H1 (cell line): ENCODE measurements around the gene HES7. TPM values are rescaled to one million over a fixed set of nuclear protein-coding genes. Genes with fewer than 3 reads are reported as not detected.

Experiments used
- CTCF ChIA-PET: fragments of 300-600 bp; sonication (Branson Sonifier 250); formaldehyde crosslinking; loops from one replicate; lab custom pipeline; 2021; ENCODE audit not compliant: partially characterized antibody; lab: Charles Lee
- POLR2A ChIA-PET: fragments of 300-600 bp; sonication (Branson Sonifier 250); formaldehyde crosslinking; loops from one replicate; lab custom pipeline; 2021; ENCODE audit warnings: inconsistent platforms; ENCODE audit not compliant: partially characterized antibody; lab: Charles Lee
- DNase-seq, 2 experiments: peaks; one replicate each; pipeline versions ENCODE4 v3.0.0 to v3.0.0-alpha.2; 2010 to 2022; ENCODE audit warnings: low spot score in 2 of 2, low read depth in 1 of 2, mixed read lengths in 1 of 2
- FAIRE-seq: peaks from 2 replicates; lab custom pipeline; 2011; peaks lifted over from hg19 to GRCh38; lab: Jason Lieb, UNC
- H2AFZ ChIP-seq: 2 replicates; pipeline ENCODE4 v1.8.1; 2012; ENCODE audit warnings: low read length, inconsistent platforms
- H2AK5ac ChIP-seq: 2 replicates; pipeline ENCODE4 v1.6.1; 2013; ENCODE audit warnings: low read depth, low read length
- H2BK120ac ChIP-seq: replicated peaks from 2 replicates; pipeline ENCODE3; 2013; ENCODE audit warnings: low read depth, low read length, inconsistent platforms
- H2BK12ac ChIP-seq: 2 replicates; pipeline ENCODE4 v1.6.1; 2013; ENCODE audit warnings: low read depth, low read length
- H2BK15ac ChIP-seq: 2 replicates; pipeline ENCODE4 v1.6.1; 2013; ENCODE audit warnings: low read length
- H2BK20ac ChIP-seq: 2 replicates; pipeline ENCODE4 v1.6.1; 2013; ENCODE audit warnings: low read length
- H2BK5ac ChIP-seq: 2 replicates; pipeline ENCODE4 v1.6.1; 2013; ENCODE audit warnings: low read depth, low read length
- H3K14ac ChIP-seq: 2 replicates; pipeline ENCODE4 v1.6.1; 2013; ENCODE audit warnings: inconsistent platforms; ENCODE audit not compliant: insufficient read length
- H3K18ac ChIP-seq: 2 replicates; pipeline ENCODE4 v1.6.1; 2013; ENCODE audit warnings: low read length; ENCODE audit errors: extremely low read depth
- H3K23ac ChIP-seq: 2 replicates; pipeline ENCODE4 v1.6.1; 2013; ENCODE audit warnings: inconsistent platforms; ENCODE audit not compliant: insufficient read length
- H3K23me2 ChIP-seq: 2 replicates; pipeline ENCODE4 v1.6.1; 2013; ENCODE audit warnings: low read depth, low read length
- H3K27ac ChIP-seq: 2 replicates; pipeline ENCODE4 v1.6.1; 2011; ENCODE audit warnings: low read depth, low read length, inconsistent platforms
- H3K27me3 ChIP-seq, 4 experiments: replicated peaks in 1 of 4; 1 replicate in 1 of 4; 2 replicates in 3 of 4; pipeline versions ENCODE4 v1.6.1 to v1.8.1; 2011 to 2013; ENCODE audit warnings: low read length in 3 of 4, mild to moderate bottlenecking in 3 of 4, inconsistent platforms in 2 of 4, mixed read lengths in 2 of 4, moderate library complexity in 1 of 4; ENCODE audit not compliant: control insufficient read depth in 3 of 4, insufficient read depth in 3 of 4; ENCODE audit errors: extremely low read depth in 1 of 4
- H3K36me3 ChIP-seq, 4 experiments: 2 replicates each; pipeline versions ENCODE4 v1.6.1 to v1.8.1; 2011 to 2013; ENCODE audit warnings: mild to moderate bottlenecking in 4 of 4, low read length in 3 of 4, moderate library complexity in 2 of 4, control low read depth in 1 of 4, inconsistent platforms in 1 of 4; ENCODE audit not compliant: insufficient read depth in 4 of 4, control insufficient read depth in 2 of 4
- H3K4ac ChIP-seq: replicated peaks from 2 replicates; pipeline ENCODE3; 2013; ENCODE audit warnings: low read length, low read depth, mixed read lengths, inconsistent platforms; ENCODE audit not compliant: insufficient read length
- H3K4me1 ChIP-seq, 4 experiments: replicated peaks in 1 of 4; 1 replicate in 1 of 4; 2 replicates in 3 of 4; pipeline versions ENCODE4 v1.6.1 to v1.8.1; 2011 to 2013; ENCODE audit warnings: low read length in 3 of 4, inconsistent platforms in 2 of 4, mixed read lengths in 1 of 4; ENCODE audit not compliant: insufficient read depth in 4 of 4, control insufficient read depth in 3 of 4
- H3K4me2 ChIP-seq, 2 experiments: 2 replicates each; pipeline versions ENCODE4 v1.6.1 to v1.8.1; 2011 to 2013; ENCODE audit warnings: low read depth in 2 of 2, low read length in 2 of 2, control low read depth in 1 of 2, inconsistent platforms in 1 of 2, mild to moderate bottlenecking in 1 of 2; ENCODE audit not compliant: insufficient read depth in 1 of 2
- H3K4me3 ChIP-seq, 4 experiments: fragments of 200-600, 300-600 bp in 1 of 4; sonication (generic), shearing (Covaris generic), sonication (Bioruptor Twin) in 1 of 4; 2 replicates each; pipeline versions ENCODE4 v1.5.1 to v1.8.1; 2011 to 2016; ENCODE audit warnings: low read length in 4 of 4, low read depth in 3 of 4, control low read depth in 2 of 4, inconsistent platforms in 2 of 4, mild to moderate bottlenecking in 2 of 4, mixed read lengths in 1 of 4, moderate library complexity in 1 of 4; ENCODE audit not compliant: insufficient read depth in 2 of 4; ENCODE audit errors: extremely low read depth in 1 of 4
- H3K56ac ChIP-seq: replicated peaks from 2 replicates; pipeline ENCODE3; 2013; ENCODE audit warnings: low read depth, mild to moderate bottlenecking, mixed read lengths, low read length, inconsistent platforms; ENCODE audit not compliant: insufficient read length
- H3K79me1 ChIP-seq: 2 replicates; pipeline ENCODE4 v1.6.1; 2013; ENCODE audit warnings: low read depth, low read length, control low read depth
- H3K79me2 ChIP-seq, 2 experiments: 2 replicates each; pipeline versions ENCODE4 v1.6.1 to v1.8.1; 2012 to 2013; ENCODE audit warnings: low read length in 2 of 2, mild to moderate bottlenecking in 2 of 2, inconsistent platforms in 1 of 2; ENCODE audit not compliant: insufficient read depth in 2 of 2, control insufficient read depth in 1 of 2
- H3K9ac ChIP-seq, 4 experiments: replicated peaks in 1 of 4; 1 replicate in 1 of 4; 2 replicates in 3 of 4; pipeline versions ENCODE4 v1.6.1 to v1.8.1; 2011 to 2013; ENCODE audit warnings: low read depth in 3 of 4, low read length in 3 of 4, control low read depth in 2 of 4, mild to moderate bottlenecking in 2 of 4, moderate library complexity in 2 of 4, inconsistent platforms in 1 of 4; ENCODE audit errors: extremely low read depth in 1 of 4
- H3K9me3 ChIP-seq, 2 experiments: 2 replicates each; pipeline versions ENCODE4 v1.6.1 to v1.8.1; 2012 to 2013; ENCODE audit warnings: mild to moderate bottlenecking in 2 of 2, moderate library complexity in 2 of 2, control low read depth in 1 of 2, inconsistent platforms in 1 of 2, low read depth in 1 of 2, low read length in 1 of 2, mixed read lengths in 1 of 2; ENCODE audit not compliant: insufficient read depth in 2 of 2
- H4K20me1 ChIP-seq, 2 experiments: replicated peaks in 1 of 2; 2 replicates each; pipeline versions ENCODE3 to v1.8.1; 2011 to 2013; ENCODE audit warnings: inconsistent platforms in 2 of 2, low read length in 2 of 2, mild to moderate bottlenecking in 1 of 2; ENCODE audit not compliant: insufficient read depth in 2 of 2, control insufficient read depth in 1 of 2
- H4K5ac ChIP-seq: 2 replicates; pipeline ENCODE4 v1.6.1; 2013; ENCODE audit warnings: low read length, low read depth, mixed read lengths, inconsistent platforms; ENCODE audit not compliant: insufficient read length
- H4K8ac ChIP-seq: 2 replicates; pipeline ENCODE4 v1.8.0; 2013; ENCODE audit warnings: mild to moderate bottlenecking, moderate library complexity, low read length, inconsistent platforms; ENCODE audit not compliant: insufficient read depth; ENCODE audit errors: extremely low read depth
- H4K91ac ChIP-seq: replicated peaks from 2 replicates; pipeline ENCODE3; 2013; ENCODE audit warnings: low read length, mixed read lengths, inconsistent platforms; ENCODE audit not compliant: insufficient read length
- ASH2L ChIP-seq: fragments of 200-600, 300-600 bp; sonication (generic); IDR thresholded peaks from one replicate; pipeline ENCODE4 v1.7.1; 2017; ENCODE audit warnings: low read length
- CREB1 ChIP-seq: IDR thresholded peaks from 2 replicates; pipeline ENCODE4 v1.6.1; 2012; ENCODE audit warnings: inconsistent platforms
- HDAC2 ChIP-seq, 2 experiments: fragments of 300-600 bp in 1 of 2; sonication (generic) in 1 of 2; IDR thresholded peaks; 2 replicates each; pipeline ENCODE4 v1.6.1; 2011 to 2012; ENCODE audit warnings: low read depth in 2 of 2, low read length in 2 of 2, mild to moderate bottlenecking in 2 of 2, moderate library complexity in 2 of 2, borderline replicate concordance in 1 of 2, inconsistent platforms in 1 of 2
- KDM4A ChIP-seq: IDR thresholded peaks from one replicate; pipeline ENCODE4 v1.7.1; 2012; ENCODE audit warnings: low read depth, mild to moderate bottlenecking, moderate library complexity, low read length, inconsistent platforms; ENCODE audit not compliant: severe bottlenecking
- PHF8 ChIP-seq: fragments of 200-600 bp; sonication (generic); conservative IDR thresholded peaks from 2 replicates; pipeline ENCODE4 v1.7.1; 2012; ENCODE audit warnings: low read depth, mild to moderate bottlenecking, inconsistent platforms, low read length, moderate library complexity
- SIN3A ChIP-seq, 2 experiments: IDR thresholded peaks in 1 of 2; conservative IDR thresholded peaks in 1 of 2; 2 replicates each; pipeline ENCODE4 v1.6.1; 2011 to 2012; ENCODE audit warnings: low read length in 2 of 2, improper control_type of control experiment in 1 of 2, low read depth in 1 of 2, mild to moderate bottlenecking in 1 of 2
- SIRT6 ChIP-seq: IDR thresholded peaks from one replicate; pipeline ENCODE4 v1.7.1; 2012; ENCODE audit warnings: low read length, inconsistent platforms
- SP2 ChIP-seq: IDR thresholded peaks from 2 replicates; pipeline ENCODE4 v1.6.1; 2012; ENCODE audit warnings: mild to moderate bottlenecking, low read length, inconsistent platforms
- WGBS, 2 experiments: shearing (Covaris generic) in 1 of 2; methylation state at CpG; one replicate each; pipeline versions ENCODE4 v1.1.6 to v1.1.7; 2013 to 2015; ENCODE audit warnings: low lambda C conversion rate in 2 of 2, mixed read lengths in 2 of 2, inconsistent platforms in 1 of 2, low coverage in 1 of 2, missing lambda C conversion rate in 1 of 2; ENCODE audit not compliant: insufficient replicate concordance in 2 of 2, insufficient coverage in 1 of 2, insufficient read length in 1 of 2; ENCODE audit errors: extremely low coverage in 1 of 2, missing lambda C conversion rate in 1 of 2; 5-methylcytosine and 5-hydroxymethylcytosine counted together
- polyA plus RNA-seq, 7 experiments: library from polyadenylated mRNA; depleted of rRNA in 3 of 7; stranded (reverse) in 5 of 7; unstranded in 2 of 7; fragments of >200 nt in 5 of 7; fragments of 200-250 nt in 2 of 7; gene quantifications; 1 replicate in 5 of 7; 2 replicates in 1 of 7; 4 replicates in 1 of 7; pipeline versions ENCODE4 v1.2.1 to v1.2.3, GENCODE V29; 2011 to 2013; ENCODE audit warnings: missing spikeins in 2 of 7, mixed read lengths in 2 of 7
- total RNA-seq: library from RNA; stranded (reverse); fragmentation: NEBNext Ultra II Directional; extraction: Animal tissue kit (Norgen Biotek cat#: 25700); gene quantifications from 2 replicates; pipeline ENCODE4 v1.2.1, GENCODE V29; 2021

HES7 gene
- total and polyA plus RNA-seq, 2 of the 8 experiments (the other 6 are each of a cell fraction or from before 2014, with no cell fraction given): 0.20 to 0.32 TPM

GRCh38 chr17:8125947-8126490 is 2.1 kb upstream of the HES7 start:
- Histone ChIP-seq H3K79me1 (no peaks in the 10 kb centered on the region), H2BK12ac (0 out of 2 replicates have a peak overlapping the region, but pooled peaks have one; percentile 60), H4K5ac (no peak overlapping the region), H3K4me3 (peak overlapping the region; percentile 54 to 89 (median 82)), H2BK15ac (no peak overlapping the region), H3K18ac (no peak overlapping the region), H3K56ac (no peak overlapping the region), H3K4me1 (peaks cover 0 to 24% (median 12%) of the 10 kb centered on the region in 4 experiments; a peak in 6 of 7 replicates), H3K14ac (no peak overlapping the region), H3K23me2 (peaks cover 36% of the 10 kb centered on the region), H3K4ac (no peak overlapping the region), H3K4me2 (peak overlapping the region; percentile 88 to 93), H3K9ac (no peak overlapping the region), H2BK5ac (no peak overlapping the region), H2BK20ac (no peak overlapping the region), H2AFZ (0 out of 2 replicates have a peak overlapping the region, but pooled peaks have one; percentile 6), H4K91ac (no peak overlapping the region), H3K27me3 (peaks cover 30 to 54% (median 51%) of the 10 kb centered on the region in 4 experiments), H3K23ac (no peak overlapping the region), H4K20me1 (peaks cover 3 to 5% of the 10 kb centered on the region in 2 experiments), H2BK120ac (no peak overlapping the region), H4K8ac (no peak overlapping the region; the same call in 1 of the 2 replicates), H3K36me3 (no peaks in the 10 kb centered on the region), H3K27ac (no peak overlapping the region), H2AK5ac (no peak overlapping the region), H3K79me2 (no peaks in the 10 kb centered on the region), H3K9me3 (no peaks in the 10 kb centered on the region)
- FAIRE-seq (peak; percentile 28), DNase-seq (peak in 1 of 2 experiments; percentile 78)
- CTCF ChIA-PET: interaction anchor here (0.6 to 4.3 kb wide), 6 partner anchors 13 to 408 kb away, joined by 3 to 26 read pairs (median 4); no protein-coding TSS in a partner anchor
- POLR2A ChIA-PET: interaction anchor here (0.6 to 2.4 kb wide), 5 partner anchors 14 to 122 kb away, joined by 3 to 14 read pairs (median 3); partner anchors contain the start of gene AURKB
- WGBS, 2 experiments: 1% methylated on average over 30 of the region's 35 CpGs; no CpG with 5 or more reads in 1 of the 2 experiments
- 0 out of 2 replicates have a peak, but pooled peaks have one; percentile 38 for TF ChIP-seq PHF8
- no peak for TF ChIP-seq ASH2L
- TF ChIP-seq SIN3A (conservative IDR thresholded peaks at IDR 0.05 in 1 of 2, IDR thresholded peaks at IDR 0.05 in 1 of 2; ENCODE audit: low read depth in 1 of 2, low read length in 2 of 2): peak in 1 of 2 experiments; percentile 12; a peak in 1 of 4 replicates
- no peak for TF ChIP-seq SP2
- TF ChIP-seq CREB1: no peak
- peak; percentile 93 for TF ChIP-seq KDM4A
- TF ChIP-seq HDAC2 (IDR thresholded peaks at IDR 0.05; ENCODE audit: borderline replicate concordance in 1 of 2, low read depth in 2 of 2, low read length in 2 of 2): no peak
- TF ChIP-seq SIRT6: no peak
